GM23338 (cell line): ENCODE data around the gene NSRP1. TPM values are rescaled to one million over a fixed set of nuclear protein-coding genes. Genes with fewer than 3 reads are reported as not detected.

ENCODE experiments used
- ATAC-seq: fragments of 200-7000 bp; cut with Tn5 transposase; 3 replicates; pipeline ENCODE4 v1.9.1; 2020
- DNase-seq: peaks from one replicate; pipeline ENCODE4 v3.0.0-alpha.2; 2015; ENCODE audit warnings: low spot score
- H2AFZ ChIP-seq: fragments of 200-600 bp; sonication (generic); 2 replicates; pipeline ENCODE4 v1.8.0; 2016; ENCODE audit warnings: antibody characterized with exemption, mild to moderate bottlenecking, moderate library complexity
- H3F3A ChIP-seq: fragments of 200-600 bp; sonication (generic); replicated peaks from 2 replicates; pipeline ENCODE4 v1.8.0; 2017; ENCODE audit warnings: antibody characterized with exemption, mixed run types, low read depth
- H3K27ac ChIP-seq: fragments of 200-600 bp; sonication (generic); 2 replicates; pipeline ENCODE4 v1.6.1; 2016; ENCODE audit warnings: low read depth
- H3K27me3 ChIP-seq: fragments of 200-600 bp; sonication (generic); 2 replicates; pipeline ENCODE4 v1.8.0; 2016; ENCODE audit warnings: mild to moderate bottlenecking, mixed run types, moderate library complexity; ENCODE audit not compliant: insufficient read depth
- H3K36me3 ChIP-seq: fragments of 200-600 bp; sonication (generic); 2 replicates; pipeline ENCODE4 v1.8.0; 2016; ENCODE audit warnings: mild to moderate bottlenecking; ENCODE audit not compliant: insufficient read depth
- H3K4me1 ChIP-seq: fragments of 200-600 bp; sonication (generic); 2 replicates; pipeline ENCODE4 v1.8.0; 2016; ENCODE audit warnings: mild to moderate bottlenecking, moderate library complexity; ENCODE audit not compliant: insufficient read depth
- H3K4me2 ChIP-seq: fragments of 200-600 bp; sonication (generic); 2 replicates; pipeline ENCODE4 v1.7.1; 2017; ENCODE audit warnings: mixed run types
- H3K4me3 ChIP-seq: fragments of 200-600 bp; sonication (generic); 2 replicates; pipeline ENCODE4 v1.6.1; 2016; ENCODE audit warnings: mixed run types
- H3K79me2 ChIP-seq: fragments of 200-600 bp; sonication (generic); replicated peaks from 2 replicates; pipeline ENCODE4 v1.8.0; 2017; ENCODE audit warnings: mild to moderate bottlenecking; ENCODE audit not compliant: insufficient read depth
- H3K9me2 ChIP-seq: fragments of 200-600 bp; sonication (generic); 2 replicates; pipeline ENCODE4 v1.8.0; 2017; ENCODE audit not compliant: insufficient read depth
- H4K20me1 ChIP-seq: fragments of 200-600 bp; sonication (generic); replicated peaks from 2 replicates; pipeline ENCODE4 v1.8.0; 2017; ENCODE audit warnings: mild to moderate bottlenecking; ENCODE audit not compliant: insufficient read depth
- H3K27ac Mint-ChIP-seq: 2 replicates; pipeline ENCODE4 v1.8.0; 2020; ENCODE audit warnings: inconsistent platforms, mild to moderate bottlenecking, moderate library complexity, mixed read lengths
- H3K27me3 Mint-ChIP-seq: 3 replicates; pipeline ENCODE4 v1.8.0; 2022; ENCODE audit warnings: low read depth, mild to moderate bottlenecking, moderate library complexity, mixed read lengths, inconsistent platforms; ENCODE audit not compliant: insufficient read depth, poor library complexity
- H3K36me3 Mint-ChIP-seq: 3 replicates; pipeline ENCODE4 v1.8.0; 2021; ENCODE audit warnings: low read depth, mild to moderate bottlenecking, inconsistent platforms, moderate library complexity, mixed read lengths
- H3K4me1 Mint-ChIP-seq: 3 replicates; pipeline ENCODE4 v1.8.0; 2020; ENCODE audit warnings: mild to moderate bottlenecking, inconsistent platforms, mixed read lengths
- H3K4me3 Mint-ChIP-seq: 3 replicates; pipeline ENCODE4 v1.8.0; 2021; ENCODE audit warnings: moderate library complexity, mild to moderate bottlenecking, inconsistent platforms, mixed read lengths
- H3K9me3 Mint-ChIP-seq: 3 replicates; pipeline ENCODE4 v1.8.0; 2020; ENCODE audit warnings: moderate library complexity, mild to moderate bottlenecking, inconsistent platforms, mixed read lengths
- CREB1 ChIP-seq: fragments of 250-450 bp; sonication (Bioruptor Pico); IDR thresholded peaks from 2 replicates; pipeline ENCODE4 v1.5.0; 2020; ENCODE audit warnings: low read depth, mild to moderate bottlenecking, moderate library complexity
- ZNF114 ChIP-seq: fragments of 250-450 bp; sonication (Bioruptor Pico); IDR thresholded peaks from 2 replicates; pipeline ENCODE4 v1.5.0; 2020; ENCODE audit warnings: mild to moderate bottlenecking, moderate library complexity
- ZNF331 ChIP-seq: fragments of 250-450 bp; sonication (Bioruptor Pico); IDR thresholded peaks from 2 replicates; pipeline ENCODE4 v1.5.0; 2020; ENCODE audit warnings: low read depth, mild to moderate bottlenecking, moderate library complexity
- polyA plus RNA-seq: library from polyadenylated mRNA; unstranded; fragments of >200 nt; fragmentation: Nextera tagmentation; extraction: Ambion mirVana; gene quantifications from 2 replicates; pipeline ENCODE4 v1.2.1, GENCODE V29; 2016
- total RNA-seq: library from RNA; depleted of rRNA; stranded (reverse); fragments of >200 nt; shearing (Covaris generic); gene quantifications from 2 replicates; pipeline ENCODE4 v1.2.3, GENCODE V29; 2014
- TF ChIP-seq, protein P1 (sequence below): fragments of 250-450 bp; sonication (Bioruptor Pico); IDR thresholded peaks from 2 replicates; pipeline ENCODE4 v1.5.0; 2020; ENCODE audit warnings: mild to moderate bottlenecking, moderate library complexity
- TF ChIP-seq, protein P2 (sequence below), 2 experiments: fragments of 200-600 bp in 1 of 2; sonication (generic) in 1 of 2; conservative IDR thresholded peaks; 2 replicates each; pipeline versions ENCODE4 v1.5.1 to v1.6.1; 2016 to 2017; ENCODE audit warnings: antibody characterized with exemption in 2 of 2, low read depth in 2 of 2, mild to moderate bottlenecking in 2 of 2, moderate library complexity in 1 of 2

The NSRP1 gene
- total and polyA plus RNA-seq, 2 experiments from 2014 or later = 15.7 to 110 TPM

DNA sequence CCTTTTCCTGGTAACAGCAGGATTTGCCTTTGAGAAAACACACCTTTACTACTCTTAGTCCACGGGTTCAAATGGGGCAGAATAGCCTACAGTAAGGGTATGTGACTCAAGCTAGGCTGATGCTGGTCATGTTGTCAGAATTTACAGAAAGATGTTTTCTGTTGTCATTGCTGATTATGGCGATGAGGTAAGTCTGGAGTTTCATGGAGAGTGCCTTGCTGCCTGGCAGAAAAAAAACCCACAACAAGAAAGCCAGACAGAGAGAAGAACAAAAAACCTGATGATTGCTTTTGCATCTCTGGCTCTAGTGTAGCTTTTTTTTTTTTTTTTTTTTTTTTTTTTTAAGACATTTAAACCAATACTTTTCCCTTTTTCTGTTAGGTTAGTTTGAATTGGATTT, 71.0 kb downstream of the NSRP1 start:
- Histone ChIP-seq H3K4me2 (no peak overlapping the region), H3K27ac (no peak overlapping the region), H3K4me3 (no peak overlapping the region), H3F3A (no peaks in the 10 kb centered on the region), H3K79me2 (no peaks in the 10 kb centered on the region), H3K36me3 (peaks cover 29% of the 10 kb centered on the region; the same call in 1 of the 2 replicates), H3K27me3 (no peaks in the 10 kb centered on the region), H2AFZ (no peak overlapping the region), H3K4me1 (no peaks in the 10 kb centered on the region), H3K9me2 (no peaks in the 10 kb centered on the region), H4K20me1 (no peaks in the 10 kb centered on the region; the same call in 1 of the 2 replicates)
- H3K36me3 Mint-ChIP-seq = peaks cover 16% of the 10 kb centered on the region
- H3K4me1 Mint-ChIP-seq = peaks cover 2% of the 10 kb centered on the region; the same call in 1 of the 3 replicates
- no peak for TF ChIP-seq CREB1
- no peak for TF ChIP-seq ZNF331 (CRISPR knock-in tag)
- TF ChIP-seq, protein P1, sequence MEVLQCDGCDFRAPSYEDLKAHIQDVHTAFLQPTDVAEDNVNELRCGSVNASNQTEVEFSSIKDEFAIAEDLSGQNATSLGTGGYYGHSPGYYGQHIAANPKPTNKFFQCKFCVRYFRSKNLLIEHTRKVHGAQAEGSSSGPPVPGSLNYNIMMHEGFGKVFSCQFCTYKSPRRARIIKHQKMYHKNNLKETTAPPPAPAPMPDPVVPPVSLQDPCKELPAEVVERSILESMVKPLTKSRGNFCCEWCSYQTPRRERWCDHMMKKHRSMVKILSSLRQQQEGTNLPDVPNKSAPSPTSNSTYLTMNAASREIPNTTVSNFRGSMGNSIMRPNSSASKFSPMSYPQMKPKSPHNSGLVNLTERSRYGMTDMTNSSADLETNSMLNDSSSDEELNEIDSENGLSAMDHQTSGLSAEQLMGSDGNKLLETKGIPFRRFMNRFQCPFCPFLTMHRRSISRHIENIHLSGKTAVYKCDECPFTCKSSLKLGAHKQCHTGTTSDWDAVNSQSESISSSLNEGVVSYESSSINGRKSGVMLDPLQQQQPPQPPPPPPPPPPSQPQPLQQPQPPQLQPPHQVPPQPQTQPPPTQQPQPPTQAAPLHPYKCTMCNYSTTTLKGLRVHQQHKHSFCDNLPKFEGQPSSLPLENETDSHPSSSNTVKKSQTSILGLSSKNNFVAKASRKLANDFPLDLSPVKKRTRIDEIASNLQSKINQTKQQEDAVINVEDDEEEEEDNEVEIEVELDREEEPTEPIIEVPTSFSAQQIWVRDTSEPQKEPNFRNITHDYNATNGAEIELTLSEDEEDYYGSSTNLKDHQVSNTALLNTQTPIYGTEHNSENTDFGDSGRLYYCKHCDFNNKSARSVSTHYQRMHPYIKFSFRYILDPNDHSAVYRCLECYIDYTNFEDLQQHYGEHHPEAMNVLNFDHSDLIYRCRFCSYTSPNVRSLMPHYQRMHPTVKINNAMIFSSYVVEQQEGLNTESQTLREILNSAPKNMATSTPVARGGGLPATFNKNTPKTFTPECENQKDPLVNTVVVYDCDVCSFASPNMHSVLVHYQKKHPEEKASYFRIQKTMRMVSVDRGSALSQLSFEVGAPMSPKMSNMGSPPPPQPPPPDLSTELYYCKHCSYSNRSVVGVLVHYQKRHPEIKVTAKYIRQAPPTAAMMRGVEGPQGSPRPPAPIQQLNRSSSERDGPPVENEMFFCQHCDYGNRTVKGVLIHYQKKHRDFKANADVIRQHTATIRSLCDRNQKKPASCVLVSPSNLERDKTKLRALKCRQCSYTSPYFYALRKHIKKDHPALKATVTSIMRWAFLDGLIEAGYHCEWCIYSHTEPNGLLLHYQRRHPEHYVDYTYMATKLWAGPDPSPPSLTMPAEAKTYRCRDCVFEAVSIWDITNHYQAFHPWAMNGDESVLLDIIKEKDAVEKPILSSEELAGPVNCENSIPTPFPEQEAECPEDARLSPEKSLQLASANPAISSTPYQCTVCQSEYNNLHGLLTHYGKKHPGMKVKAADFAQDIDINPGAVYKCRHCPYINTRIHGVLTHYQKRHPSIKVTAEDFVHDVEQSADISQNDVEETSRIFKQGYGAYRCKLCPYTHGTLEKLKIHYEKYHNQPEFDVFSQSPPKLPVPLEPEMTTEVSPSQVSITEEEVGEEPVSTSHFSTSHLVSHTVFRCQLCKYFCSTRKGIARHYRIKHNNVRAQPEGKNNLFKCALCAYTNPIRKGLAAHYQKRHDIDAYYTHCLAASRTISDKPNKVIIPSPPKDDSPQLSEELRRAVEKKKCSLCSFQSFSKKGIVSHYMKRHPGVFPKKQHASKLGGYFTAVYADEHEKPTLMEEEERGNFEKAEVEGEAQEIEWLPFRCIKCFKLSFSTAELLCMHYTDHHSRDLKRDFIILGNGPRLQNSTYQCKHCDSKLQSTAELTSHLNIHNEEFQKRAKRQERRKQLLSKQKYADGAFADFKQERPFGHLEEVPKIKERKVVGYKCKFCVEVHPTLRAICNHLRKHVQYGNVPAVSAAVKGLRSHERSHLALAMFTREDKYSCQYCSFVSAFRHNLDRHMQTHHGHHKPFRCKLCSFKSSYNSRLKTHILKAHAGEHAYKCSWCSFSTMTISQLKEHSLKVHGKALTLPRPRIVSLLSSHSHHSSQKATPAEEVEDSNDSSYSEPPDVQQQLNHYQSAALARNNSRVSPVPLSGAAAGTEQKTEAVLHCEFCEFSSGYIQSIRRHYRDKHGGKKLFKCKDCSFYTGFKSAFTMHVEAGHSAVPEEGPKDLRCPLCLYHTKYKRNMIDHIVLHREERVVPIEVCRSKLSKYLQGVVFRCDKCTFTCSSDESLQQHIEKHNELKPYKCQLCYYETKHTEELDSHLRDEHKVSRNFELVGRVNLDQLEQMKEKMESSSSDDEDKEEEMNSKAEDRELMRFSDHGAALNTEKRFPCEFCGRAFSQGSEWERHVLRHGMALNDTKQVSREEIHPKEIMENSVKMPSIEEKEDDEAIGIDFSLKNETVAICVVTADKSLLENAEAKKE (CRISPR knock-in tag) = no peak
- TF ChIP-seq ZNF114 = no peak
- TF ChIP-seq, protein P2, sequence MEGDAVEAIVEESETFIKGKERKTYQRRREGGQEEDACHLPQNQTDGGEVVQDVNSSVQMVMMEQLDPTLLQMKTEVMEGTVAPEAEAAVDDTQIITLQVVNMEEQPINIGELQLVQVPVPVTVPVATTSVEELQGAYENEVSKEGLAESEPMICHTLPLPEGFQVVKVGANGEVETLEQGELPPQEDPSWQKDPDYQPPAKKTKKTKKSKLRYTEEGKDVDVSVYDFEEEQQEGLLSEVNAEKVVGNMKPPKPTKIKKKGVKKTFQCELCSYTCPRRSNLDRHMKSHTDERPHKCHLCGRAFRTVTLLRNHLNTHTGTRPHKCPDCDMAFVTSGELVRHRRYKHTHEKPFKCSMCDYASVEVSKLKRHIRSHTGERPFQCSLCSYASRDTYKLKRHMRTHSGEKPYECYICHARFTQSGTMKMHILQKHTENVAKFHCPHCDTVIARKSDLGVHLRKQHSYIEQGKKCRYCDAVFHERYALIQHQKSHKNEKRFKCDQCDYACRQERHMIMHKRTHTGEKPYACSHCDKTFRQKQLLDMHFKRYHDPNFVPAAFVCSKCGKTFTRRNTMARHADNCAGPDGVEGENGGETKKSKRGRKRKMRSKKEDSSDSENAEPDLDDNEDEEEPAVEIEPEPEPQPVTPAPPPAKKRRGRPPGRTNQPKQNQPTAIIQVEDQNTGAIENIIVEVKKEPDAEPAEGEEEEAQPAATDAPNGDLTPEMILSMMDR (conservative IDR thresholded peaks at IDR 0.05; ENCODE audit: low read depth in 2 of 2) = no peak
- no peaks in the 10 kb centered on the region for H3K9me3 Mint-ChIP-seq
- no peak for DNase-seq
- no peak overlapping the region for H3K27ac Mint-ChIP-seq
- no peaks in the 10 kb centered on the region for H3K27me3 Mint-ChIP-seq
- no peak for ATAC-seq
- no peak overlapping the region for H3K4me3 Mint-ChIP-seq
